SK-N-SH (cell line): ENCODE measurements around the gene ARHGAP15. TPM values are rescaled to one million over a fixed set of nuclear protein-coding genes. Genes with fewer than 3 reads are reported as not detected.

Source experiments
- CTCF ChIA-PET: fragments of 300-600, 350-600 bp; formaldehyde crosslinking; extraction: SDS; loops from one replicate; lab custom pipeline; 2021; lab: Yijun Ruan, JAX
- POLR2A ChIA-PET: fragments of 350-600 bp; sonication (Branson Sonifier 250); formaldehyde crosslinking; extraction: SDS; loops from one replicate; lab custom pipeline; 2020; ENCODE audit warnings: antibody characterized with exemption, inconsistent platforms; lab: Yijun Ruan, JAX
- DNase-seq: peaks from one replicate; pipeline ENCODE4 v3.0.0; 2012
- H2AFZ ChIP-seq: fragments of 200-600 bp; sonication (generic); 2 replicates; pipeline ENCODE4 v1.8.1; 2016; ENCODE audit warnings: antibody characterized with exemption, mild to moderate bottlenecking, low read depth
- H3F3A ChIP-seq: fragments of 200-600 bp; sonication (generic); replicated peaks from 2 replicates; pipeline ENCODE3; 2016; ENCODE audit warnings: antibody characterized with exemption, mild to moderate bottlenecking; ENCODE audit not compliant: insufficient read depth
- H3K27ac ChIP-seq, 2 experiments: fragments of 200-500 bp in 1 of 2; fragments of 200-600 bp in 1 of 2; sonication (Bioruptor generic) in 1 of 2; sonication (generic), shearing (Covaris generic) in 1 of 2; 2 replicates each; pipeline versions ENCODE4 v1.5.1 to v1.6.1; 2014 to 2016; ENCODE audit warnings: low read depth in 2 of 2, inconsistent platforms in 1 of 2, low read length in 1 of 2, mild to moderate bottlenecking in 1 of 2, mixed read lengths in 1 of 2
- H3K27me3 ChIP-seq: fragments of 200-600 bp; sonication (generic), shearing (Covaris generic); 2 replicates; pipeline ENCODE4 v1.6.1; 2016; ENCODE audit warnings: mixed run types; ENCODE audit not compliant: insufficient read depth
- H3K36me3 ChIP-seq, 2 experiments: fragments of 200-500 bp in 1 of 2; fragments of 200-600 bp in 1 of 2; sonication (Bioruptor generic) in 1 of 2; sonication (generic) in 1 of 2; replicated peaks in 1 of 2; 2 replicates each; pipeline versions ENCODE3 to v1.5.1; 2014 to 2016; ENCODE audit warnings: low read length in 1 of 2, mild to moderate bottlenecking in 1 of 2; ENCODE audit not compliant: insufficient read depth in 2 of 2, control insufficient read depth in 1 of 2
- H3K4me1 ChIP-seq, 2 experiments: fragments of 200-500 bp in 1 of 2; fragments of 200-600 bp in 1 of 2; sonication (Bioruptor generic) in 1 of 2; sonication (generic), shearing (Covaris generic) in 1 of 2; 2 replicates each; pipeline versions ENCODE4 v1.5.1 to v1.6.1; 2014 to 2016; ENCODE audit warnings: low read depth in 1 of 2, low read length in 1 of 2, mixed run types in 1 of 2; ENCODE audit not compliant: insufficient read depth in 2 of 2, control insufficient read depth in 1 of 2
- H3K4me2 ChIP-seq: fragments of 200-600 bp; sonication (generic), shearing (Covaris generic); 2 replicates; pipeline ENCODE4 v1.6.1; 2017; ENCODE audit warnings: mixed run types
- H3K4me3 ChIP-seq, 2 experiments: fragments of 200-500 bp in 1 of 2; fragments of 200-600 bp in 1 of 2; sonication (Bioruptor generic) in 1 of 2; sonication (generic), shearing (Covaris generic) in 1 of 2; 2 replicates each; pipeline versions ENCODE4 v1.5.1 to v1.8.1; 2014 to 2016; ENCODE audit warnings: low read depth in 2 of 2, inconsistent platforms in 1 of 2, low read length in 1 of 2, mild to moderate bottlenecking in 1 of 2, mixed read lengths in 1 of 2, moderate library complexity in 1 of 2
- H3K79me2 ChIP-seq: fragments of 200-600 bp; sonication (generic); 2 replicates; pipeline ENCODE4 v1.8.1; 2017; ENCODE audit warnings: mild to moderate bottlenecking; ENCODE audit not compliant: insufficient read depth
- H3K9ac ChIP-seq: fragments of 200-600 bp; sonication (generic); 2 replicates; pipeline ENCODE4 v1.6.1; 2017; ENCODE audit warnings: mixed run types
- H3K9me2 ChIP-seq: fragments of 200-600 bp; sonication (generic); 2 replicates; pipeline ENCODE4 v1.6.1; 2017; ENCODE audit warnings: mixed run types
- H3K9me3 ChIP-seq: fragments of 200-600 bp; sonication (generic); 2 replicates; pipeline ENCODE4 v1.6.1; 2017; ENCODE audit warnings: mixed run types, mild to moderate bottlenecking, moderate library complexity
- H4K20me1 ChIP-seq: fragments of 200-600 bp; sonication (generic); 2 replicates; pipeline ENCODE4 v1.6.1; 2017; ENCODE audit warnings: mild to moderate bottlenecking, mixed run types; ENCODE audit not compliant: insufficient read depth
- CHD2 ChIP-seq: fragments of 150-350 bp; IDR thresholded peaks from 2 replicates; pipeline ENCODE4 v1.6.1; 2018; ENCODE audit warnings: low read length; ENCODE audit not compliant: partially characterized antibody
- ELF1 ChIP-seq: IDR thresholded peaks from 2 replicates; pipeline ENCODE4 v1.4.0; 2012
- EP300 ChIP-seq, 2 experiments: IDR thresholded peaks; 2 replicates each; pipeline versions ENCODE4 v1.4.0 to v1.6.1; 2012; ENCODE audit warnings: borderline replicate concordance in 1 of 2, low read depth in 1 of 2, low read length in 1 of 2
- EZH2phosphoT487 ChIP-seq: fragments of 200-600 bp; sonication (generic); IDR thresholded peaks from 2 replicates; pipeline ENCODE4 v1.6.1; 2017; ENCODE audit warnings: low read depth, mixed run types, mild to moderate bottlenecking, antibody characterized with exemption, moderate library complexity, borderline replicate concordance
- FOSL2 ChIP-seq: IDR thresholded peaks from 2 replicates; pipeline ENCODE4 v1.4.0; 2012; ENCODE audit warnings: low read depth, mild to moderate bottlenecking, moderate library complexity, borderline replicate concordance
- FOXJ3 ChIP-seq: sonication (generic); formaldehyde crosslinking; IDR thresholded peaks from 2 replicates; pipeline ENCODE4 v1.5.1; 2020; ENCODE audit warnings: mild to moderate bottlenecking, missing genetic modification reagents
- FOXM1 ChIP-seq: IDR thresholded peaks from 2 replicates; pipeline ENCODE4 v1.4.0; 2012; ENCODE audit warnings: low read depth, mild to moderate bottlenecking
- GABPA ChIP-seq: IDR thresholded peaks from 2 replicates; pipeline ENCODE4 v1.4.0; 2012; ENCODE audit warnings: low read depth, mild to moderate bottlenecking
- JUND ChIP-seq: IDR thresholded peaks from 2 replicates; pipeline ENCODE4 v1.4.0; 2012
- MAX ChIP-seq: IDR thresholded peaks from 2 replicates; pipeline ENCODE4 v1.4.0; 2012; ENCODE audit warnings: low read depth
- MEF2A ChIP-seq: IDR thresholded peaks from 2 replicates; pipeline ENCODE4 v1.4.0; 2012; ENCODE audit warnings: low read depth, borderline replicate concordance
- MXI1 ChIP-seq: IDR thresholded peaks from 2 replicates; pipeline ENCODE4 v1.6.1; 2012; ENCODE audit warnings: mild to moderate bottlenecking, low read depth, low read length, improper control_type of control experiment
- PBX3 ChIP-seq: IDR thresholded peaks from 2 replicates; pipeline ENCODE4; 2012
- POLR2AphosphoS5 ChIP-seq: IDR thresholded peaks from 2 replicates; pipeline ENCODE4 v1.6.1; 2012; ENCODE audit warnings: low read depth, low read length
- SIN3A ChIP-seq: IDR thresholded peaks from 2 replicates; pipeline ENCODE4 v1.6.1; 2012; ENCODE audit warnings: low read depth, mild to moderate bottlenecking, low read length, moderate library complexity, borderline replicate concordance
- SMC3 ChIP-seq: IDR thresholded peaks from 2 replicates; pipeline ENCODE4 v1.6.1; 2012; ENCODE audit warnings: low read depth, low read length, improper control_type of control experiment
- TAF1 ChIP-seq: IDR thresholded peaks from 2 replicates; pipeline ENCODE4 v1.6.1; 2012; ENCODE audit warnings: low read depth, mild to moderate bottlenecking, low read length, moderate library complexity, borderline replicate concordance
- TEAD4 ChIP-seq: IDR thresholded peaks from 2 replicates; pipeline ENCODE4 v1.4.0; 2012; ENCODE audit warnings: mild to moderate bottlenecking, borderline replicate concordance; ENCODE audit not compliant: insufficient read depth
- USF1 ChIP-seq: IDR thresholded peaks from 2 replicates; pipeline ENCODE4 v1.4.0; 2012; ENCODE audit warnings: low read depth, borderline replicate concordance
- USF2 ChIP-seq: fragments of 150-350 bp; IDR thresholded peaks from 2 replicates; pipeline ENCODE4 v1.6.1; 2017; ENCODE audit warnings: antibody characterized with exemption, low read length, low read depth, borderline replicate concordance
- YY1 ChIP-seq: IDR thresholded peaks from 2 replicates; pipeline ENCODE4 v1.4.0; 2012; ENCODE audit warnings: low read depth, mild to moderate bottlenecking
- whole genome bisulfite sequencing: methylation state at CpG from one replicate; pipeline ENCODE4 v1.1.6; 2017; ENCODE audit warnings: low lambda C conversion rate; 5-methylcytosine and 5-hydroxymethylcytosine counted together
- polyA plus RNA-seq, 3 experiments: library from polyadenylated mRNA; depleted of rRNA; stranded (reverse); fragments of >200 nt; gene quantifications; 2 replicates each; pipeline ENCODE4 v1.2.3, GENCODE V29; 2012

ARHGAP15 gene
- polyA plus RNA-seq, 1 of the 3 experiments (the other 2 are of a cell fraction): not detected

- peaks cover 0 to 5% of the 10 kb centered on the region in 2 experiments; a peak in 1 of 4 replicates for H3K4me1 ChIP-seq
- DNase-seq: no peak
- ChIA-PET CTCF (interaction anchor here (0.9 kb wide), 1 partner anchor 14 kb away, joined by 3 read pairs; no protein-coding TSS in a partner anchor), POLR2A (no interaction called here)
- WGBS: 79% methylated on average over 2 of the region's 2 CpGs
- H3K4me2 ChIP-seq: no peak overlapping the region
- no peaks in the 10 kb centered on the region for H3K9me2 ChIP-seq
- H4K20me1 ChIP-seq: no peaks in the 10 kb centered on the region
- no peak overlapping the region for H3K9ac ChIP-seq
- H2AFZ ChIP-seq: no peak overlapping the region
- H3K27ac ChIP-seq: no peak overlapping the region
- no peak overlapping the region for H3K4me3 ChIP-seq
- H3F3A ChIP-seq: no peaks in the 10 kb centered on the region
- no peaks in the 10 kb centered on the region for H3K79me2 ChIP-seq
- H3K9me3 ChIP-seq: no peaks in the 10 kb centered on the region
- no peaks in the 10 kb centered on the region for H3K36me3 ChIP-seq
- TF ChIP-seq TAF1 (no peak), EP300 (IDR thresholded peaks at IDR 0.05; ENCODE audit: borderline replicate concordance in 1 of 2, low read depth in 1 of 2, low read length in 1 of 2) (no peak), USF2 (no peak), SIN3A (no peak), FOXM1 (no peak), JUND (no peak)
- no peaks in the 10 kb centered on the region for H3K27me3 ChIP-seq
Observed at GRCh38 chr2:143480601-143481236, 351.5 kb downstream of the ARHGAP15 start.

- DNase-seq: no peak
- Histone ChIP-seq H3K4me3 (no peak overlapping the region), H3K27me3 (no peaks in the 10 kb centered on the region), H3K9ac (no peak overlapping the region), H3K9me3 (no peaks in the 10 kb centered on the region), H2AFZ (no peak overlapping the region), H3K36me3 (no peaks in the 10 kb centered on the region), H4K20me1 (no peaks in the 10 kb centered on the region), H3K79me2 (no peaks in the 10 kb centered on the region), H3K27ac (no peak overlapping the region), H3K4me2 (no peak overlapping the region), H3F3A (no peaks in the 10 kb centered on the region), H3K9me2 (no peaks in the 10 kb centered on the region), H3K4me1 (peaks cover 0 to 5% of the 10 kb centered on the region in 2 experiments; a peak in 1 of 4 replicates)
- no peak for TF ChIP-seq USF1
- no peak for TF ChIP-seq CHD2
- no peak for TF ChIP-seq FOXJ3 (CRISPR knock-in tag)
- TF ChIP-seq YY1: no peak
- no peak for TF ChIP-seq PBX3
- no peak for TF ChIP-seq SMC3
- TF ChIP-seq EZH2phosphoT487: no peak
- no peak for TF ChIP-seq FOXM1
- no peak for TF ChIP-seq EP300 (IDR thresholded peaks at IDR 0.05; ENCODE audit: borderline replicate concordance in 1 of 2, low read depth in 1 of 2, low read length in 1 of 2)
- no peak for TF ChIP-seq TEAD4
- TF ChIP-seq FOSL2: no peak
- no peak for TF ChIP-seq ELF1
- no peak for TF ChIP-seq POLR2AphosphoS5
- no peak for TF ChIP-seq MXI1
- TF ChIP-seq MAX: no peak
- no peak for TF ChIP-seq MEF2A
- TF ChIP-seq TAF1: no peak
- TF ChIP-seq GABPA: no peak
- CTCF ChIA-PET: interaction anchor here (0.9 kb wide), 1 partner anchor 14 kb away, joined by 3 read pairs; no protein-coding TSS in a partner anchor
- POLR2A ChIA-PET: no interaction called here
- 78% methylated on average over 6 of the region's 6 CpGs for WGBS
Observed at GRCh38 chr2:143481237-143481623, 352.0 kb downstream of the ARHGAP15 start.
